ENCODE results near the gene BTBD2. TPM values are rescaled to one million over a fixed set of nuclear protein-coding genes. Genes with fewer than 3 reads are reported as not detected.

BTBD2 gene
- total and polyA plus RNA-seq, 2 of the 13 experiments (the other 11 are each of a cell fraction or from before 2014, with no cell fraction given) = 28.1 to 45.3 TPM

DNA sequence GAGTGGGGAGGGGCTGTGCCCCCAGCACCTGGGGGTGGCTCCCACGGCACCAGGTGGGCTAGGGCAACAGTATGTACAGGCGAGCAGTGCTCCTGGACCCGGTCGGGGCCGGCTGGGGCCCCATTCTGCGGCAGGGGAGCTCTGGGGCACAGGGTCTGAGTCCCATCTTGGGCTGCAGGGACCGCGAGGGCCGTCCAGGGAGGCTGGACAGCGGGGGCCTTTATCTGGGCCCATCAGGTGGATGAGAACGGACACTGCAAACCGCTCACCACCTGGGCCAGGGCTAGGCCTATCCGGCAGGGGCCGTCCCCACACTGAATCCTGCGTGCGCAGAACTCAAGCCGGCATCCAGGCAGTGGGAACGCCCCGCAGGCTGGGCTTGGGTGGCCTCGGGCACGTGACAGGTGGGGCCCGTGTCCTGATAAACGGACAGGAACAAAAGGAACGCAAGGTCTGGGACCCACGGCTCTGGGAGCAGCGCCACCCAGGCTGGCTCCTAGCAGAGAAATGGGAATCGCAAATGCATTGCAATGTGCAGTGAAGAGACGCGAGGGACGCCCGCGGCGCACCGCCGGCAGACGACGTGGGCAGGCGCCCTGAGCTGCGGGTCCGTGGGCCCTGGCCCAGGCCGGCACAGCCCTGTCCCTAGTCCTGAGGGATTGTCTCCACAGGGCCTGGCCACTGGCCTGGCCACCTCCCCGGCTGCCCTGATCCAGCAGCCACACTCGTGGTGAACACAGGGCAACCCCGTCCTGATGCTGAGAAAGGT is 29.7 kb downstream of the BTBD2 start:
- in situ Hi-C loops (cut with HindIII; ENCODE audit: extremely low pct_ligation_motif_present, low pct_unique_long_range_greater_than_20kb) = no loop called here
- DNase-seq (ENCODE audit: low spot score) (no peak), ATAC-seq (peak; percentile 39), FAIRE-seq (no peak)
- peak; percentile 69 for TF ChIP-seq AGO2 (optimal IDR thresholded peaks at IDR 0.05; ENCODE audit: low read depth, low read length)
- TF ChIP-seq, protein P1, sequence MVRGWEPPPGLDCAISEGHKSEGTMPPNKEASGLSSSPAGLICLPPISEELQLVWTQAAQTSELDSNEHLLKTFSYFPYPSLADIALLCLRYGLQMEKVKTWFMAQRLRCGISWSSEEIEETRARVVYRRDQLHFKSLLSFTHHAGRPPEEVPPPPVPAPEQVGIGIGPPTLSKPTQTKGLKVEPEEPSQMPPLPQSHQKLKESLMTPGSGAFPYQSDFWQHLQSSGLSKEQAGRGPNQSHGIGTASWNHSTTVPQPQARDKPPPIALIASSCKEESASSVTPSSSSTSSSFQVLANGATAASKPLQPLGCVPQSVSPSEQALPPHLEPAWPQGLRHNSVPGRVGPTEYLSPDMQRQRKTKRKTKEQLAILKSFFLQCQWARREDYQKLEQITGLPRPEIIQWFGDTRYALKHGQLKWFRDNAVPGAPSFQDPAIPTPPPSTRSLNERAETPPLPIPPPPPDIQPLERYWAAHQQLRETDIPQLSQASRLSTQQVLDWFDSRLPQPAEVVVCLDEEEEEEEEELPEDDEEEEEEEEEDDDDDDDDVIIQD (CRISPR knock-in tag; IDR thresholded peaks at IDR 0.05; ENCODE audit: low read depth) = no peak
- TF ChIP-seq SSRP1 (CRISPR knock-in tag; IDR thresholded peaks at IDR 0.05) = no peak
- TF ChIP-seq ZKSCAN8 (CRISPR knock-in tag; IDR thresholded peaks at IDR 0.05; ENCODE audit: borderline replicate concordance) = no peak
- TF ChIP-seq RBM22 (optimal IDR thresholded peaks at IDR 0.05; ENCODE audit: low read length) = peak; percentile 15
- TF ChIP-seq AGO1 (IDR thresholded peaks at IDR 0.05; ENCODE audit: low read depth, low read length, poor library complexity, severe bottlenecking) = peak; percentile 78
- TF ChIP-seq HNRNPLL (IDR thresholded peaks at IDR 0.05; ENCODE audit: low read depth, low read length, poor library complexity, severe bottlenecking) = no peak
- no peak for TF ChIP-seq ZNF253 (CRISPR knock-in tag; IDR thresholded peaks at IDR 0.05; ENCODE audit: borderline replicate concordance)
- no peak for TF ChIP-seq ZNF513 (CRISPR knock-in tag; conservative IDR thresholded peaks at IDR 0.05)
- TF ChIP-seq, protein P2, sequence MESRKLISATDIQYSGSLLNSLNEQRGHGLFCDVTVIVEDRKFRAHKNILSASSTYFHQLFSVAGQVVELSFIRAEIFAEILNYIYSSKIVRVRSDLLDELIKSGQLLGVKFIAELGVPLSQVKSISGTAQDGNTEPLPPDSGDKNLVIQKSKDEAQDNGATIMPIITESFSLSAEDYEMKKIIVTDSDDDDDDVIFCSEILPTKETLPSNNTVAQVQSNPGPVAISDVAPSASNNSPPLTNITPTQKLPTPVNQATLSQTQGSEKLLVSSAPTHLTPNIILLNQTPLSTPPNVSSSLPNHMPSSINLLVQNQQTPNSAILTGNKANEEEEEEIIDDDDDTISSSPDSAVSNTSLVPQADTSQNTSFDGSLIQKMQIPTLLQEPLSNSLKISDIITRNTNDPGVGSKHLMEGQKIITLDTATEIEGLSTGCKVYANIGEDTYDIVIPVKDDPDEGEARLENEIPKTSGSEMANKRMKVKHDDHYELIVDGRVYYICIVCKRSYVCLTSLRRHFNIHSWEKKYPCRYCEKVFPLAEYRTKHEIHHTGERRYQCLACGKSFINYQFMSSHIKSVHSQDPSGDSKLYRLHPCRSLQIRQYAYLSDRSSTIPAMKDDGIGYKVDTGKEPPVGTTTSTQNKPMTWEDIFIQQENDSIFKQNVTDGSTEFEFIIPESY (CRISPR knock-in tag; IDR thresholded peaks at IDR 0.05) = peak; percentile 8; the same call in 1 of the 2 replicates
- Histone ChIP-seq H4K20me1 (ENCODE audit: insufficient read depth, low read length) (no peaks in the 10 kb centered on the region), H3K27me3 (ENCODE audit: control insufficient read depth in 1 of 2, insufficient read depth in 2 of 2, low read length in 2 of 2) (no peaks in the 10 kb centered on the region), H3K79me2 (ENCODE audit: insufficient read depth, low read length) (no peaks in the 10 kb centered on the region), H3K4me1 (ENCODE audit: insufficient read depth, low read length) (no peaks in the 10 kb centered on the region), H3K27ac (ENCODE audit: extremely low read length, insufficient read depth, low read length) (no peak overlapping the region), H3K36me3 (replicated peaks in 1 of 2; ENCODE audit: control insufficient read depth in 1 of 2, insufficient read depth in 2 of 2, low read length in 2 of 2) (peaks cover 16 to 33% of the 10 kb centered on the region in 2 experiments), H3K9me3 (ENCODE audit: low read length) (no peaks in the 10 kb centered on the region), H3K4me3 (replicated peaks in 1 of 3; ENCODE audit: insufficient read depth in 1 of 3, low read depth in 2 of 3, low read length in 3 of 3) (no peak overlapping the region), H2AFZ (ENCODE audit: low read length) (no peak overlapping the region), H3K9ac (ENCODE audit: insufficient read depth, low read depth, low read length) (no peak overlapping the region), H3K4me2 (ENCODE audit: low read depth, low read length) (no peak overlapping the region)
- intact Hi-C loops (cut with micrococcal nuclease; ENCODE audit: unreplicated experiment) = no loop called here
- POLR2A ChIA-PET = interaction anchor here (0.6 kb wide), 1 partner anchor 43 kb away, joined by 3 read pairs; no protein-coding TSS in a partner anchor
- WGBS (ENCODE audit: low lambda C conversion rate) = 97% methylated on average over 22 of the region's 44 CpGs
- CTCF ChIA-PET (ENCODE audit: low intra/inter-chr PET ratio, low total read pairs) = no interaction called here
- no TSS peak for BruUV-seq (replicated peaks)

All from HepG2 (cell line).